Measurements from ENCODE around the gene FRMD5.
A peak's percentile ranks its signal among the peaks of the same experiment; 100 is the strongest.
"Not testable (repeated sequence)": the region's sequence is repeated elsewhere in the genome, so short reads cannot be mapped to it uniquely, and the experiment has no call there.

Gene FRMD5

DNA sequence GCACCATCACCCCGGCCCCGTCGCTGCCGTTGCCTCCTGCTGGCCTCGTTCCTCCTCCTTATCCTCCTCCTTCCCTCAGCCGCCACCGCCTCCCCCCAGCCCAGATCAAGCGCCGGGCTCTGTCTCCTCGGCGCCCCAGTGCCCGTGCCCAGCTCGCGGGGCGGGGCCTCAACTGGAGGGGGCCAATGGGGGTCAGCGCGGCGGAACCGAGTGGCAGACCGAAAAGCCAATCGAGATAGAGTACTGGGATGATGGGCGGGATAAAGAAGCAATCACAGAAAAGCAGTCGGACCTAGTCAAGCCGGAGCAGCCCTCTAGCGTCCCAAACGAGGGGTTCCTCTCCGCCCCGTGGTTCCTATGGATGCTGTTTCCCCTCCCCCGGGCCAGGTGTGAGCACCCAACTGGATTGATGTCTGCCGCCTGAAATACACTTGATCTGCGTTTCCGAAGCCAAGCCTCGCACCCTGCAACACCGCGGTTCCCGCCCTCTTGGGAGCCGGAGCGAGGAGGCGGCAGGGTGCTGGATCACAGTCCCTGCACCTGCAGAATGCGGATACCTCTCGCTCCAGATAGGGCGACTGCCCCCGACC lies at the start of gene FRMD5:
FRMD5 (minus strand) TSS at position 121 of the 590 bp plus-strand sequence.
- peak; percentile 94 to 98 (median 94) for DNase-seq

DNA sequence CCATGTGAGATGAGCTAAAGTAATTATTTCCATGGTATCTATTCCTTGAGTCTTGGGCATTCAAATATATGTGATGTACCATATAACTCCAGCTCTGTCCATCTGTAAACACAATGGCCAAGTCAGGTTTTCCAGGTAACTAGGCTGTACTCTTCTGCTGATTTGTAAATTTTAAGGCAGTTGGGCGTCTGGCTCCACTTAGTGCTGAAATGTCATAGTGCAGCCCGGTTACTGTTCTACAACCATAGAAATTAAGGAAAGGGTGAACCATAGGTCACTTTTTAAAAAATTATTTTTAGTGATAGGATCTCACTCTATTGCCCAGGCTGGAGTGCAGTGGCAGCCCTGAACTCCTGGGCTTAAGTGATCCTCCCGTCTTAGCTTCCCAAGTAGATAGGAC lies 48.8 kb upstream of the FRMD5 start:
- DNase-seq = no peak

DNA sequence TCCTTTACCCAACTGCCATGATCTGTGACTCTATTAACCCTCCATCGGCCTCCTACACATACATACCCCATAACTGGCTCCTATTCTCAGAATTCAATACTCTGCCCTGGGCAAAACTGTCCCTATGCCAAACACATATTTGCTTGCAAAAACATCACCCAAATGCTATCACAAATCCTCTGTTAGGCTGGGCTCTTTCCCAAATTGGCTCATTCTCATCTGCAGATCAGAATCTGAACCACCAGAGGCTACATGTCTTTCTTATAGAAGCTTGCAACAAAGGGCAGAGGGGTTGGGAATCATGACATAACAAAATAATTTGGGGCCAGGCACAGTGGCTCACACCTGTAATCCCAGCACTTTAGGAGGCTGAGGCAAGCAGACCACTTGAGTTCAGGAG lies 48.1 kb upstream of the FRMD5 start:
- no peak for DNase-seq

DNA sequence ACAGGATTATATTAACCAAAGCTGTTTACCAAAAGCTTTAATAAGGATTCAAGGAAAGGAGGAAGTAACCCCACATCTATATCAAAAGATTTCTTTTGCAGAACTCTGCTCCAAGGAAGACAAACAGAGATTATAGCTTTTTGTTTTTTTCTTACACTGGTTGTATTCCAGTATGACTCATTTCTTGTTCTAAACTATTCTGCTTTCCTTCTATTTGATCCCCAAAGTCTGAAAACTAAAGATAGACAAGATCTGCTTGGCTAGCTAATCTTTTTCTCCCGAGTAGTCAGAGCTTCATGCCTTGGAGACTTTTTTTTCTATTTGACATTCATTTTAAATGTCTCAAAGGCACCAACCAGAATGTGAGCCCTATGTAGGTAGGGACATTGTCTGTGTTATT lies 36.8 kb upstream of the FRMD5 start:
- no peak for DNase-seq

GRCh38 chr15:44229301-44229700 lies 34.2 kb upstream of the FRMD5 start:
- not testable (repeated sequence) for DNase-seq

- DNase-seq = no peak
These were observed 32.5 kb upstream of the FRMD5 start for GRCh38 chr15:44227584-44227983.

DNA sequence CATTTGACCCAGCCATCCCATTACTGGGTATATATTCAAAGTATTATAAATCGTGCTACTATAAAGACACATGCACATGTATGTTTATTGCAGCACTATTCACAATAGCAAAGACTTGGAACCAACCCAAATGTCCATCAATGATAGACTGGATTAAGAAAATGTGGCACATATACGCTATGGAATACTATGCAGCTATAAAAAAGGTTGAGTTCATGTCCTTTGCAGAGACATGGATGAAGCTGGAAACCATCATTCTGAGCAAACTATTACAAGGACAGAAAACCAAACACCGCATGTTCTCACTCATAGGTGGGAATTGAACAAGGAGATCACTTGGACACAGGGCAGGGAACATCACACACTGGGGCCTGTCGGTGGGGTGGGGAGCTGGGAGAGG lies 31.9 kb upstream of the FRMD5 start:
- not testable (repeated sequence) for DNase-seq

- no peak for DNase-seq
These were observed 27.4 kb upstream of the FRMD5 start for GRCh38 chr15:44222478-44222877.

DNA sequence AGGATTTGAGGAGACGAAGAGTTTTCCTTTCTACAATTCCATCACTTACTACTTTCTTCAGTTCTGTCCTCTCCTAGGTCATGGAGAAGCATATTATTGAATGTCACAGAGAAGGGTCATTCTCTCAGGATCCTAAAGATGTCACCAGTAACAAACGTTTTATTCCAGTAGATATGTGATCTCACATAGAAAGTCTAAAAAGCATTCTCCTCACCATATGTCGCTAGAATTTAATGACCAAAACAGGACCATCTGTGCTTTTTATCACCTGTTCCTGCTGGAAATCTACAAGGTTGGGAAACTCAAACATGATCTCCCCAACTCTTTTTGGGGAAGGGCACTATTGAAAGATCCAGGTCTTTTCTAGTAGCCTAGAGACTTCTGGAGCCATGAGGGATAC lies 24.0 kb upstream of the FRMD5 start:
- peak in 1 of 3 experiments; percentile 23 for DNase-seq

DNA sequence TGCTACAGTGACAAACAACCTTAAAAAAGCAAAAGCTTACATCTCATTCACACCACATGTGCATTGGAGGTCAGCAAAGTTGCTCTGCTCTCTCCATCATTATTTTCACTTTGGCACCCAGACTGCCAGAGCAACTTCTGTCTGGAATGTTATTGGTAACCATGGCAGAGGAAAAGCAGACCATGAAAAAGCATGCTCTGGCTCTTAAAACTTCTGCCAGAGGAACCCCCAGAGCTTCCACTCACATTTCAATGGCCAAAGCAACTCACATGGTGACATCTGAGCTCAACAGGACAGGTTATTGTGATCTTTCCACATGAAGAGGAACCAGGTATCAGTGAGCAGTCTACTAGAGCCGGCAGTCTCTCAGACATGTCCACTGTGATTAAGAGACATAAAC lies 21.9 kb upstream of the FRMD5 start:
- no peak for DNase-seq

DNA sequence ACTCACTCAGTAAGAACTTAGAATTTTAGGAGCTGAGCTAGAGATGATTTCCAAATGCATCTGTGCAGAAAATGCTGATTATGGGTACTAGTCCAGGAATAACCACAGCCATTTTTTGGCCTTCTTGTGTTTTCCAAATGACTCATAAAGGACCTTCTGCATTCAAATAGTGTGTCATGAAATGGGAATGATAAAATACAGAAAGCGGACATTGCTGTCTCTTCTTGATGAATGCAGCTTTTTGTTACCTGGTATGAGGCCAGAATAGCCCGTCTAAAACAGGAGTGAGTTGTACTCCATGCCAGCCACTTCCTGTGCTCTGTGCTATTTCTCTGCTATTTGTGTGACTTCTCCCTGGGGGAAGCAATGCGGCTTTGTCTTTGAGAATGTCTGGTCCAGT lies 20.5 kb upstream of the FRMD5 start:
- peak in 2 of 3 experiments; percentile 2 to 4 for DNase-seq

DNA sequence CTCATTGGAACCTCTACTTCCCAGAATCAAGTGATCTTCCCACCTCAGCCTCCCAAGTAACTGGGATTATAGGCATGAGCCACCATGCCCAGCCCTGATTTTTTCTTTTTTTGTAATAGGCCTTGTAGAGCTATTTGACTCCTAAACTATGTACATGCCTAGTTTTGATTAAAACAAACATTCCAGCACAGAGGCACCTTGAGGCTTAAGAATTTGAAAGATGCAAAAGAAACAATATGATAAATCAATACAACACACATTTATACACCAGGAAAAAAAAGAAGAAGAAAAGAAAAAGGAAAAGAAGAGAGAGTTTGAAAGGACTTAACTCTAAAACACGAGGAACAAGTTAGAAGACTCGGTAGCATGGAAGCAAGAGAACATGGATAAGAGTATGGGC lies 13.9 kb upstream of the FRMD5 start:
- DNase-seq = no peak

DNA sequence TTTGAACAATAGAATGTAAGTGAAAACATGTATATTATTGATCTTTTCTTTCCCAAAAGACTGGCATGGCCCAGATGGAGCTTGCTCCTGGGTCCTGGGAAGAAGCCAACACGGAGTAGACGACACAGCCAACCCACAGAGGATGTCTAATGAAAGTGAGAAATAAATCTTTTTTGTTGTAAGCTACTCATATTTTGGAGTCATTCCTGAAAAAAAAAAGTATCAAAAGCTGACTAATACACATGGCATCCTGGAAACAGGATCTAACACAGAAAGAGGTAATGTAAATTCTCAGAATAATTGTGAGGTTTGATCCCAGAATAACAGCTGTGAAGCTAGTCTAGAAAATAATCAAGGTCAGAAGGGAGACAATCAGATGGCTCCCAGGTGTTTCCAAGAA lies 12.6 kb upstream of the FRMD5 start:
- DNase-seq = no peak

GRCh38 chr15:44199393-44199792 lies 4.3 kb upstream of the FRMD5 start:
- no peak for DNase-seq

DNA sequence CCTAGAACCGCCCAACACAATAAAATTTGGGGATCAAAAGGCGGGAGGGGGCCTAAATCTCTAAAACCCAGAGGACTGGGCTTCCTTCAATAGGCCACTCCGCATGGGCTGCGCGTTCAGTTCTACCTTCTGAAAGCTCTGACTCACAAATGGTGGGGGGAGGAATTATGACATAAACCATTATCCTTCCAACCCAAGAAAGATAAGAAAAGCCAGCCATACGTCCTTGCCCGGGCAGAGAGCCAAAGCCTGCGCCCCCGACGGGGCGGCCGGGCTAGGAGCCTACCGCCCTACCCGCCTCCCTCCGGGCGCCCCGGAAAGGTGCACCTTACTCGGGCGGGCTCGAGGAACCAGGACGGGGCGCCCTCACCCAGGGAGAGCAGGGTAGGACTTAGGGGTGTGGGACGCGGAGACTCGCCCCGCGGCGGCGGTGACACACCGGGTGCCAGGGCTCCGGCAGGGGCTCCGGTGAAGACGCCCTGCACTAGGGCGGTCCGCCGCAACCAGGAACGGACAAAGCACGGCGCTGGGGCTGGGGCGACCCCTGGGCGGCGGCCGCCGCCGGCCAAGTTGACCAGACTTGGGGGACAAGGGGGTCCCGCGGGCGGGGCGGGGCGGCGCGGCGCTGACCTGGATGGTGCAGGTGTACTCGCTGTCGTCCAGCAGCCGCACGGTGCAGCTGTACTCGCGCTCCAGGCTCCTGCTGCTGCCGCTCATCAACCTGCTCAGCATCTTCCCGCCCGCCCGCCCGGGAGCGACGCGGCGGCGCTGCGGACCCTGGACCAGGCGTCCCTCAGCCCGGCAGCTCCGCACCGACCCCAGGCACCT lies 534 bp downstream of the FRMD5 start:
- DNase-seq = peak; percentile 61 to 85 (median 77)

DNA sequence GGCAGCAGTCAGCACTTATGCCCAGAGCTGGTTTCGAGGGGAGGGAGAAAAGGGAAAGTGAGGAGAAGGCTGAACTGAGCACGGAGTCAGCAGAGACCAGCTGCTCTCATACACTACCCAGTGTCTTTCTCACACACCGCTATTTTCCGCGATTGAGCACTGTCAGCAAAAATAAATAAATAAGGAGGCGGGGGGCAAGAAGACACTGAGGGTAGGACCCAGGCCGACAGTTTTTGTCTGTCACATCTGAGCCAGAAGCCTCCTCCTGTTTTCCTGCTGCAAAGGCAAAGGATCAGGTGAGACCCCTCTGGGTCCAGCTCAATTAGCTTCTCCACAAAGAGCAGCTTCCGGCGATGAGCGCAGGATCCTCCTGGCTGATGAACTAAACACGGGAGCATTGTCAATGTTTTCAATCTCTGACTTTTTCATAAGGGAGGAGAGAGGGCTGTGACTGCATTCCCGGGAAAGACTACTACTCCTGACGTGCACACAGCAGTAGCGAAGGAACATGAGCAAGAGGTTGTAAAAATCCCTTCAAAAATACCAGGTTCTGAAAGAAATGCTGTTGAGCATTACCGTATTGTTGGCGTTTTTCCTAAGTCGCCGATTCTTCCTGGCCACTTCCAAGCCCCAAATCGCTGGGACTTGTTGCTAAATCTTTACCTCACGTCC lies 1.3 kb downstream of the FRMD5 start:
- peak; percentile 52 to 76 (median 55) for DNase-seq

DNA sequence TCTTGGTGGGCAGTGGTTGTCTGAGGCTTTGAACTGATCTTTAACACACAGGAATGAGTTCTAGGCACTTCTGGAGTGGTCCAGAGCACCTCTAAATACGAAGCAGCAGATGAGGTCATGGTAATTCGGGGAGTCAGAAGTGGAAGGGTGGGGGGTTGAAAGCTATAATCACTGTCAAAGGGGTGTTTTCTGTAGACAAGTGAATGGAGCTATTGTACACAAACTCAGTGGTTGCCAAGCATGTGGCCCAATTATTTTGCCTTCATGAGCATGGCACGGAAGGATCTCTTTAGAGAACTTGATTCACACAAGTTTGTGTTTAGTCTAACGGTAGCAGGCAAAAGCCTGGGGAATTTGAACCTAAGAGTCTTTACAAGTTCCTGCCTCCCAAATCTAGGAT lies 6.3 kb downstream of the FRMD5 start:
- peak in 2 of 3 experiments; percentile 8 to 37 for DNase-seq

- DNase-seq = no peak
These were observed 8.4 kb downstream of the FRMD5 start for GRCh38 chr15:44186705-44187104.

DNA sequence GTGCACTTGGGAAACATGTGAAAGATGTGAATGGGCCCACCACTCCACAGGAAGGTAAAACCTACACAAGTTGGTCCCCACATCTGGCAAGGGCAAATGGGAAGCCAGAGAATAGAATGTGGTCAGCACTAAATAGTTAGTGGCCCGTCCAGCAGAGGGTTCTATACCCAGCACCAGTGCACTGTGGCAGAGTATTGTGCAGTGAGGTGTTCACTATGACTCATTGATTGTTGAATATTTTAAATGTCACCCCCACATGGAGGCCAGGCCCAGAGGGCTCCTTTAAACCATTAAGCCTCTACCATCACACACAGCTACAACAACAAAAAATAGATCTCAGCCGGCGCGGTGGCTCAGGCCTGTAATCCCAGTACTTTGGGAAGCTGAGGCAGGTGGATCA lies 11.7 kb downstream of the FRMD5 start:
- DNase-seq = no peak

GRCh38 chr15:44181410-44181809 lies 13.7 kb downstream of the FRMD5 start:
- DNase-seq = no peak

DNA sequence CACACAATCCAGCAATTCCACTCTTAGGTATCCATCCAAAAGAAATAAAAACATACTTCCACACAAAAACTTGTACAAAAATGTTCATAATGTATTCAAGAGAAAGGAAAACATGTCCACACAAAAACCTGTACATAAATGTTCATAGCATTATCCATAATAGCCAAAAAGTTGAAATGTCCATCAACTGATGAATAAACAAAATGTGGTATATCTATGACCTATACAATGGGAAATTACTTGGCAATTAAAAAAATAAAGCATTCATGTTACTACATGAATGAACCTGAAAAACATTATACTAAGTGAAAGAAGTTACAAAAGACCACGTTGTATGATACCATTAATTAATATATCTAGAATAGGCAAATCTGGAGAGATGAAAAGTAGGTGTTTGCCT lies 17.9 kb downstream of the FRMD5 start:
- no peak for DNase-seq

DNA sequence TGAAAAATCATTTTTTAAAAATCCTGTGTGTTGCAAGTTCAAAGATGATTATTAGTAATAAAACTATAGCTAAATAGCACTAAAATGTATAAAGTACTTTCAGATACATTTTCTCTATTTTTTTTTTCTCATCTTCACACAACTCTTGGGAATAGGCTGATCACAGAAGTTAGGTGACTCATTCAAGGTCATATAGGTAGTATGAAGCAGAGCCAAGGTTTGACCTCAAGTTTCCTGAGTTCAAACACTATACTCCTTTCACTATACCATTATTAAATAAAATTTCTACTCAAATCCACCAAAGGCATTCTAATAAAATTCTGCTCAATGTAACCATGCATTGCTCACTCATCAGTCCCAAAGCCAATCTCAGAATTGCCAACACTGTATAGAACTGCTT lies 21.3 kb downstream of the FRMD5 start:
- DNase-seq = no peak

GRCh38 chr15:44163370-44163769 lies 31.7 kb downstream of the FRMD5 start:
- no peak for DNase-seq

DNA sequence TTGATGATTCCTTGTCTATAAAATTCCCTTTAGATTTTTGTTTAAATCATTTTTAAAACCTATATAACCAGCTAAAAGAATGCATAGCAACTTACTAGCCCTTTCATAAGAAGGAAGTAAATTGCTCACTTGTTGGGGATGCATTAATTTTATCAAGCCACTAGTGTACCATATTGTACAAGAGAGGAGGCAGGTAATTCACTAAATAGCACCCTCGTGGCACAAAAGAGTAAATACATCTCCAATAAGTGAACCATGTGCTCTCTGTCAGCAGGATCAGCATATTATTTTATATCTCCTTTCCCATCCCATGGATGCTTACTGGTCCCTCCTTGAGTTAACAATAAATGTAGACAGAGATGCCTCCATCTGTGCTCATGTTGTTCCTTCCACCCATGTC lies 34.3 kb downstream of the FRMD5 start:
- DNase-seq = no peak
